IPS DF 6.9 (cell line): ENCODE measurements around the gene VMO1.
A peak's percentile ranks its signal among the peaks of the same experiment; 100 is the strongest.

ENCODE experiments used
- DNase-seq: peaks from one replicate; pipeline ENCODE4 v3.0.0-alpha.2; 2013; ENCODE audit warnings: low read depth, low spot score
- H3K27ac ChIP-seq: one replicate; pipeline ENCODE4 v1.5.1; 2013; ENCODE audit warnings: low read length, control low read depth
- H3K27me3 ChIP-seq: 2 replicates; pipeline ENCODE4 v1.6.1; 2013; ENCODE audit warnings: mild to moderate bottlenecking, low read length; ENCODE audit not compliant: control insufficient read depth, insufficient read depth
- H3K36me3 ChIP-seq: 2 replicates; pipeline ENCODE4 v1.6.1; 2013; ENCODE audit warnings: low read length; ENCODE audit not compliant: control insufficient read depth, insufficient read depth
- H3K4me1 ChIP-seq: 2 replicates; pipeline ENCODE4 v1.6.1; 2013; ENCODE audit warnings: low read length; ENCODE audit not compliant: control insufficient read depth, insufficient read depth
- H3K4me3 ChIP-seq: 2 replicates; pipeline ENCODE4 v1.5.1; 2013; ENCODE audit warnings: mild to moderate bottlenecking, low read length
- H3K9me3 ChIP-seq: 2 replicates; pipeline ENCODE4 v1.6.1; 2013; ENCODE audit warnings: low read length, inconsistent platforms; ENCODE audit not compliant: control insufficient read depth, insufficient read depth
- WGBS: extraction: QIAGEN DNeasy Blood & Tissue Kit; methylation state at CpG from one replicate; pipeline ENCODE4 v1.1.7; 2013; ENCODE audit warnings: mixed read lengths, missing lambda C conversion rate; ENCODE audit not compliant: insufficient read length, insufficient coverage; 5-methylcytosine and 5-hydroxymethylcytosine counted together

The VMO1 gene

DNA sequence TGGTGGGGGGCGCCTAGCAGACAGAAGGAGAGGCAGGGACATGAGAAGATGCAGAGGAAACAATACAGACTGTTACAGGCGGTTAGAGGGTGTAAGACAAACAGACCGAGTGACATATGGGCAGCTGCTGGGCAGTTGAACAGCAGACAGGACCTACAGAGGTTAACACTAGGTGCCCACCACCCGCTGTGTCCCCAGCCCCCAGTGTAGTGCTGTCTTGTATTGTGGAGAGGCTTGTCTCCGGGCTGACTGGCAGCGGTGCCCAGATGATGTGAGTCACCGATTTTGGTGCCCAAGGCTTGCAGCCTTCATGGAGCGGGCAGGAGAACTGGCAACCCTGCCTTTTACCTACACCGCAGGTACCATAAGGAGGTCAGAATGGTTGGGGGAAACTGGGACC is 44.0 kb downstream of the VMO1 start:
- Histone ChIP-seq H3K27ac (no peak overlapping the region), H3K4me3 (no peak overlapping the region), H3K9me3 (no peaks in the 10 kb centered on the region), H3K4me1 (no peaks in the 10 kb centered on the region), H3K36me3 (no peaks in the 10 kb centered on the region), H3K27me3 (peaks cover 32% of the 10 kb centered on the region)
- no CpG with 5 or more reads among the region's 9 CpGs for WGBS
- no peak for DNase-seq

DNA sequence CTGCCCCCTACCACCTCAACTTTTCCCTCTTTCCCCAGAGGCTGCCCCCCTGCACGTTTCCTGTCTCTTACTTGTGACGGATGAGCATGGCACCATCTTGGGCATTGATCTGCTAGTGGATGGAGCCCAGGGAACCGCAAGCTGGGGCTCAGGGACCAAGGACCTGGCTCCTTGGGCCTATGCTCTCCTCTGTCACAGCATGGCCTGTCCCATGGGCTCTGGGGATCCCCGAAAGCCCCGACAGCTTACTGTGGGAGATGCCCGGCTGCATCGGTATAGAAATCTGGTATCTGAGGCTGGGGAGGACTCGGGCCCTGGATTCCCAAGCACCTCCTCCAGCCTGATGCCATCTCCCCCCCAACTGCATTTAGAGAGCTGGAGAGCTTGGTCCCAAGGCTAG is 44.6 kb downstream of the VMO1 start:
- no peak overlapping the region for H3K27ac ChIP-seq
- H3K4me3 ChIP-seq, result no peak overlapping the region
- H3K9me3 ChIP-seq, result no peaks in the 10 kb centered on the region
- H3K27me3 ChIP-seq, result peaks cover 32% of the 10 kb centered on the region
- no peaks in the 10 kb centered on the region for H3K4me1 ChIP-seq
- no peak for DNase-seq
- WGBS, result no CpG with 5 or more reads among the region's 8 CpGs
- no peaks in the 10 kb centered on the region for H3K36me3 ChIP-seq

DNA sequence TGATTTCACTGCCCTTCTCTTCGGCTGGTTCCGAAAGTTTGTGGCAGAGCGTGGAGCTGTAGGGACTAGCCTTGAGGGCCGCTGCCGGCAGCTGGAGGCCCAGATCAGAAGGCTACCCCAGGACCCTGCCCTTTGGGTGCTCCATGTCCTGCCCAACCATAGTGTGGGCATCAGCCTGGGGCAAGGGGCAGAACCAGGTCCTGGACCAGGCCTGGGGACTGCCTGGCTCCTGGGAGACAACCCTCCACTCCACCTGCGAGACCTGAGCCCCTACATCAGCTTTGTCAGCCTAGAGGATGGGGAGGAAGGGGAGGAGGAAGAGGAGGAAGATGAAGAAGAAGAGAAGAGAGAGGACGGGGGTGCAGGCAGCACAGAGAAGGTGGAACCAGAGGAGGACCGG is 45.6 kb downstream of the VMO1 start:
- Histone ChIP-seq H3K4me1 (no peaks in the 10 kb centered on the region), H3K27ac (no peak overlapping the region), H3K4me3 (no peak overlapping the region), H3K9me3 (no peaks in the 10 kb centered on the region), H3K27me3 (peaks cover 32% of the 10 kb centered on the region), H3K36me3 (no peaks in the 10 kb centered on the region)
- WGBS, result no CpG with 5 or more reads among the region's 8 CpGs
- DNase-seq, result no peak

DNA sequence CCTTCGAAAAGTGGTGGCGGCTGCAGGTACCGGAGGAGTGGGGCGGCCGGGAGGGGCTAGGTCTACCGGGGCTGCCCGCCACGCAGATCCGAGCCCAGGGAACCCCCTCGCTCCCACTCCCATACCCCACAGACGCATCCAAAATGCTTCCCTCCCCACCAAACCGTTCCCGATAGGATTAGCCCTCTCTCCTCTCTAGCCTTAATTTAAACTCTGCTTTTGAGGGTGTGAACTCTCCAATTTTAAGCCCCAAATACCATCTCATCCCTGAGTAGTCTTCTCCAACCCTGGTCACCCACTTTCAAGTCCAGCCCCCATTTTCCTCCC is 46.2 kb downstream of the VMO1 start:
- no peaks in the 10 kb centered on the region for H3K9me3 ChIP-seq
- no peak for DNase-seq
- no CpG with 5 or more reads among the region's 13 CpGs for WGBS
- no peaks in the 10 kb centered on the region for H3K4me1 ChIP-seq
- peaks cover 32% of the 10 kb centered on the region for H3K27me3 ChIP-seq
- H3K36me3 ChIP-seq, result no peaks in the 10 kb centered on the region
- H3K27ac ChIP-seq, result no peak overlapping the region
- peak overlapping the region; percentile 52; the same call in 1 of the 2 replicates for H3K4me3 ChIP-seq

DNA sequence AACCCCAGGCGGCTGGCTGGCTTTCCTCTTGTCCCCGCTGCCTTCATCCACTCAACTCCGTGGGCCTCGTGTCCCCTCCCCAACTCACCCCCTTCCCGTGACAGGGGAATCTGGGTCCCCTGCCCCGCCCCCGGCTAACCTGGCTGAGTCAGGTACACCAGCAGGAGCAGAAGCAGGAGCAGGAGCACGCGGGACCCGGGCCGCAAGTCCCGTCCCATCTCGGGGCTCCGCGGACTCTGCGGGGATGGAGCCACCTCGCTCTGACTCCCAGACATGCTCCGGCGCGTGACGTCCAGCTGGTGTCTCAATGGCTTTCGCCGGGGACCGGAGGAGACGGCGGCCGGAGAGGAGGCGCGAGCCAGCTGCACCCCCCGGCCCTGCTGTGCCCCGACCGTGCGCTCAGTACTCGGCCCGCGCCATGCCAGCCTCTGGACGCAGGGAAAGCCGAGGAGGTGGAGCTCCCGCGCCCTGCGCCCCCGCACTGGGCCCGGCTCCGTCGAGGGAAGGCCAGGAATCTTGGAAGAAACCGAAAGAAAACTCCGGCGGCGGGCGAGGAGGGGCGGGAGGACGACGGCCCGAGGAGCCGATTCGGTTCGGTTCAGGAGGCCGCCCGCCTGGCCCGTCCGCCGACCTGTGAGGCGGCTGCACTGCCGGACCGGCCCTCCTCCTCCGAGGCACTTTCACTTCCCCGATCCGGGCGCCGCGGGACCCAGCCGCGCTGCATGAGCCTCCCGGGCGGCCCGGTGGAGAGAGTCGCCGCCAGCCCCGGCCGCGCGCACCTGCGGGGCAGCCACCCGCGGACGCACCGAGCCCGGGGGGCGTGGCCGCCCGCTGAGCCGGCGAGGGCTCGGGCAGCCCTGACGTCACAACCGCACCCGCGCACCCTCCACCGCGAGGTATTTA is 46.8 kb downstream of the VMO1 start, which contains the start of the genes CXCL16 and ZMYND15:
Gene CXCL16 (minus strand): TSS at position 807 of the 903 bp plus-strand sequence. CDS start 589 bp downstream, at position 218.
Gene ZMYND15 (plus strand): TSS at position 712 of the 903 bp plus-strand sequence. CDS start 716 bp downstream, outside the sequence.
- DNase-seq, result no peak
- WGBS, result no CpG with 5 or more reads among the region's 100 CpGs
- Histone ChIP-seq H3K27me3 (peaks cover 32% of the 10 kb centered on the region), H3K27ac (no peak within 1 kb of the TSS), H3K36me3 (no peaks in the 10 kb centered on the region), H3K4me3 (peak within 1 kb of the TSS; percentile 52; the same call in 1 of the 2 replicates), H3K9me3 (no peaks in the 10 kb centered on the region), H3K4me1 (no peaks in the 10 kb centered on the region)

DNA sequence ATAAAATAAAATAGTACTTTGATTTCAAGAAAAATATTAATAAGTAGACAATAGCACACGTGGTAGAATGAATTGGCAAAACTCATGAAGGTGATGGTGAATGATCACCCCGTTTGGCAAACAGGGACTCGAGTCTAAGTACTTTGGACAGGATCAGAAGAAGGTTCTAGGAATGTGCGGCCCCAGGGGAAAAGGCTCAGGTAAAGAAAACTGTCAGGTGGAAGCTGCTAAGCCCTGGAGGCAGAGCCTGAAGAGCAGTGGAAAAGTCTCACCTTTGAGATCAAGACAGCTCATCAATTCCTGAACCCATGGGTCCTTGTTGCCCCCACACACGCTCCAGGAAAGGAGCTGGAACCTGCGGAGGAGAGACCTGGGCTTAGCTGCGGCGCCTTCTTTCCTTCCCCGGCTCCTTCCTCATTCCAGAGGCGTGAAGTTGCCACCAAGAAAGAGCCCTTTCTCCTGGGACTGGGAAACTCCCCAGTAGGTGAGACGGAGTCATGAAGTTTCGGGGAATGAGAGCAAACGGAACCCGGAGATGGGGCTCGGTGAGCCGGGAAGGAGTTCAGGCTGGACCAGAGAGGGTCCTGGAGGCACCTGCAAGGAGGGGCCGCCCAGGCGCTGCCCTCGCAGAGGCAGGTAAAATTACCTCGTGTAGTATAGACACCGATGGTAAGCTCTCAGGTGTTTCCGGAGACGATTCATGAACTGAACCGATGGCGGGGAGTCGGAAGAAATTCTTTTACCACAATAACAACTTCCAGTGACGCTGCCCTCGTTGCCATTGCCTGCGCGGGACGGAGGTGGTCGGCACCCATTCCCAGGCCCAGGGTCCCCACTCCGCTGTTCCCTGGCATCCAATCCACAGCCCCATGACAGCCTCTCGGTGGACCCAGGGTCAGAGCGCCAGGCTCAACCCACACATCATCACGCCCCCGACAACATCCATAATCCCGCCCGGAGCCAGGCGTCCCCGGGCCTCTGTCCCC is 47.7 kb downstream of the VMO1 start:
- H3K9me3 ChIP-seq, result no peaks in the 10 kb centered on the region
- H3K4me3 ChIP-seq, result peak overlapping the region; percentile 52; the same call in 1 of the 2 replicates
- no peak for DNase-seq
- H3K36me3 ChIP-seq, result no peaks in the 10 kb centered on the region
- H3K4me1 ChIP-seq, result no peaks in the 10 kb centered on the region
- WGBS, result no CpG with 5 or more reads among the region's 41 CpGs
- H3K27me3 ChIP-seq, result peaks cover 32% of the 10 kb centered on the region
- no peak overlapping the region for H3K27ac ChIP-seq

DNA sequence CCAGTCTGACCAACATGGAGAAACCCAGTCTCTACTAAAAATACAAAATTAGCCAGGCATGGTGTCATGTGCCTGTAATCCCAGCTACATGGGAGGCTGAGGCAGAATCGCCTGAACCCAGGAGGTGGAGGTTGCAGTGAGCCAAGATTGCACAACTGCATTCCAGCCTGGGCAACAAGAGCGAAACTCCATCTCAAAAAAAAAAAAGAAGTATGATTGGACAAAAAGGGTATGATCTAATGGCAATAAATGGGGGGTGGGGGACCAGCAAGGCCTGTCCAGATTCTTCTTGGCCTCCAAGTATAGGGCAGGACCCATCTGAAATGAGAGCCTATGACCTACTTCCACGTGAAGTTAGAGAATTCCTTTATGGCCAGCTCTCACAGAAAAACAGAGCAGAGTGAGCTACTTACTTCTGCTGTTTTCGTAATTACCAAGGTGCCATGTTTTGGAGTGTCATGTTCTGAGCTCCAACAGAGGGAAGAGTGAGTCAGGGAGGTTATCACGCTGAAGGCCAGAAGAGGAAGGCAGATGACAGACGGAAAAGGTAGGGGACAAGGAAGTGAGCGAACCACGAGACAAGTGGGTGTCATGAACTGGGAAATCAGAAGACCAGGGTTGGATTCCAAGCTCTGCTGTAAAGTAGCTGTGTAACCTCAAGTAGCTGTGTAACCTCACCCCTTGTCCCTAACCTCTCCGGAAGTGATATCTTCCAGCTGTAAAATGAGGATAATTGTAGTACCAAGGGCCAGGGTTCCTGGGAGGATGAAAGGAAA is 50.1 kb downstream of the VMO1 start:
- Histone ChIP-seq H3K9me3 (no peaks in the 10 kb centered on the region), H3K4me1 (no peaks in the 10 kb centered on the region), H3K36me3 (no peaks in the 10 kb centered on the region), H3K27ac (no peak overlapping the region), H3K27me3 (peaks cover 30% of the 10 kb centered on the region), H3K4me3 (no peak overlapping the region)
- no CpG with 5 or more reads among the region's 9 CpGs for WGBS
- DNase-seq, result no peak
